Renal cortical epithelial cell (primary cell): ENCODE data around the gene ASB9. TPM values are rescaled to one million over a fixed set of nuclear protein-coding genes. Genes with fewer than 3 reads are reported as not detected.

Source experiments
- total RNA-seq: library from RNA; depleted of rRNA; stranded (reverse); fragments of >200 nt; gene quantifications from 2 replicates; pipeline ENCODE4 v1.2.3, GENCODE V29; 2014

The ASB9 gene
- total RNA-seq, 1 donor from 2014 or later: 3.0 TPM

Other genes with a start within 250 kb of the ASB9 start
- not detected in 2 replicates for gene ASB11, start 45.6 kb upstream of the ASB9 start, total RNA-seq
- gene PIGA, start 65.4 kb upstream of the ASB9 start, total RNA-seq: 13.4 and 20.1 TPM in 2 replicates
- gene VEGFD, start 114.3 kb upstream of the ASB9 start, total RNA-seq: 0.05 TPM in 1 of 2 replicates, not detected in the other
- 4.2 and 6.3 TPM in 2 replicates for gene PIR, start 223.2 kb upstream of the ASB9 start, total RNA-seq
- 0.15 and 0.35 TPM in 2 replicates for gene BMX, start 230.7 kb upstream of the ASB9 start, total RNA-seq